H9 (cell line): ENCODE results near the gene PPM1N. TPM values are rescaled to one million over a fixed set of nuclear protein-coding genes. Genes with fewer than 3 reads are reported as not detected.

Experiments used
- DNase-seq: peaks from one replicate; pipeline ENCODE4 v3.0.0-alpha.2; 2017
- H2AFZ ChIP-seq: one replicate; pipeline ENCODE4 v1.6.1; 2013; ENCODE audit warnings: mild to moderate bottlenecking, low read length, control low read depth, moderate library complexity
- H2AK5ac ChIP-seq: 2 replicates; pipeline ENCODE4 v1.6.1; 2013; ENCODE audit warnings: low read length, control low read depth, mixed read lengths; ENCODE audit not compliant: insufficient read length
- H2BK120ac ChIP-seq: one replicate; pipeline ENCODE4 v1.6.1; 2013; ENCODE audit warnings: low read depth, mild to moderate bottlenecking, low read length, control low read depth, inconsistent platforms; ENCODE audit not compliant: poor library complexity, severe bottlenecking
- H2BK12ac ChIP-seq: 2 replicates; pipeline ENCODE4 v1.6.1; 2013; ENCODE audit warnings: low read length, control low read depth, mixed read lengths, low read depth; ENCODE audit not compliant: insufficient read length
- H2BK15ac ChIP-seq: 2 replicates; pipeline ENCODE4 v1.6.1; 2013; ENCODE audit warnings: low read depth, low read length, control low read depth
- H2BK20ac ChIP-seq: one replicate; pipeline ENCODE4 v1.6.1; 2013; ENCODE audit warnings: low read depth, mild to moderate bottlenecking, low read length, control low read depth, inconsistent platforms; ENCODE audit not compliant: poor library complexity, severe bottlenecking
- H2BK5ac ChIP-seq: 2 replicates; pipeline ENCODE4 v1.6.1; 2013; ENCODE audit warnings: low read length, control low read depth, mixed read lengths; ENCODE audit not compliant: insufficient read length
- H3K14ac ChIP-seq: 2 replicates; pipeline ENCODE4 v1.6.1; 2013; ENCODE audit warnings: low read length, control low read depth; ENCODE audit not compliant: insufficient read depth
- H3K18ac ChIP-seq: 2 replicates; pipeline ENCODE4 v1.6.1; 2013; ENCODE audit warnings: low read depth, mild to moderate bottlenecking, mixed read lengths, low read length, control low read depth; ENCODE audit not compliant: insufficient read length
- H3K23ac ChIP-seq: 2 replicates; pipeline ENCODE4 v1.6.1; 2013; ENCODE audit warnings: low read length, control low read depth, mixed read lengths, low read depth; ENCODE audit not compliant: insufficient read length
- H3K23me2 ChIP-seq: 2 replicates; pipeline ENCODE4 v1.6.1; 2013; ENCODE audit warnings: low read depth, mild to moderate bottlenecking, mixed read lengths, low read length, control low read depth; ENCODE audit not compliant: insufficient read length, poor library complexity, severe bottlenecking
- H3K27ac ChIP-seq: 2 replicates; pipeline ENCODE4 v1.5.1; 2013; ENCODE audit warnings: low read length, control low read depth, mixed read lengths, low read depth; ENCODE audit not compliant: insufficient read length
- H3K27me3 ChIP-seq: 2 replicates; pipeline ENCODE4 v1.6.1; 2013; ENCODE audit warnings: low read length, control low read depth, inconsistent platforms; ENCODE audit not compliant: insufficient read depth
- H3K4ac ChIP-seq: 2 replicates; pipeline ENCODE4 v1.6.1; 2013; ENCODE audit warnings: low read depth, mild to moderate bottlenecking, control low read depth, inconsistent platforms, low read length, moderate library complexity
- H3K4me1 ChIP-seq: 2 replicates; pipeline ENCODE4 v1.6.1; 2013; ENCODE audit warnings: low read length, control low read depth, inconsistent platforms; ENCODE audit not compliant: insufficient read depth
- H3K4me2 ChIP-seq: 2 replicates; pipeline ENCODE4 v1.6.1; 2013; ENCODE audit warnings: low read length, control low read depth, mixed read lengths; ENCODE audit not compliant: insufficient read length, insufficient read depth
- H3K56ac ChIP-seq: 2 replicates; pipeline ENCODE4 v1.6.1; 2013; ENCODE audit warnings: low read depth, mild to moderate bottlenecking, mixed read lengths, low read length, control low read depth; ENCODE audit not compliant: insufficient read length
- H3K79me1 ChIP-seq: 2 replicates; pipeline ENCODE4 v1.6.1; 2013; ENCODE audit warnings: low read depth, mild to moderate bottlenecking, moderate library complexity, low read length, control low read depth, inconsistent platforms; ENCODE audit not compliant: insufficient read depth, poor library complexity, severe bottlenecking
- H3K79me2 ChIP-seq: 2 replicates; pipeline ENCODE4 v1.6.1; 2013; ENCODE audit warnings: low read length, control low read depth, inconsistent platforms; ENCODE audit not compliant: insufficient read depth
- H3K9ac ChIP-seq: 2 replicates; pipeline ENCODE4 v1.6.1; 2013; ENCODE audit warnings: low read length, control low read depth, mixed read lengths; ENCODE audit not compliant: insufficient read length; ENCODE audit errors: extremely low read depth
- H3K9me3 ChIP-seq: one replicate; pipeline ENCODE4 v1.6.1; 2013; ENCODE audit warnings: low read depth, low read length, inconsistent platforms; ENCODE audit not compliant: control insufficient read depth
- H3T11ph ChIP-seq: one replicate; pipeline ENCODE4 v1.6.1; 2013; ENCODE audit warnings: mild to moderate bottlenecking, low read length, control low read depth, inconsistent platforms
- H4K20me1 ChIP-seq: one replicate; pipeline ENCODE4 v1.6.1; 2013; ENCODE audit not compliant: control insufficient read depth, insufficient read length, insufficient read depth
- H4K5ac ChIP-seq: 2 replicates; pipeline ENCODE4 v1.6.1; 2013; ENCODE audit warnings: low read depth, mild to moderate bottlenecking, mixed read lengths, low read length, control low read depth; ENCODE audit not compliant: insufficient read length
- H4K8ac ChIP-seq: replicated peaks from 2 replicates; pipeline ENCODE4 v1.6.1; 2013; ENCODE audit warnings: low read length, control low read depth, mixed read lengths, low read depth; ENCODE audit not compliant: insufficient read length
- H4K91ac ChIP-seq: 2 replicates; pipeline ENCODE4 v1.6.1; 2013; ENCODE audit warnings: low read depth, mild to moderate bottlenecking, moderate library complexity, mixed read lengths, low read length, control low read depth; ENCODE audit not compliant: insufficient read length
- H3K27ac Mint-ChIP-seq, 3 experiments: 2 replicates in 2 of 3; 3 replicates in 1 of 3; pipeline ENCODE4 v1.8.0; 2020 to 2021; ENCODE audit warnings: mixed read lengths in 3 of 3, mild to moderate bottlenecking in 1 of 3, moderate library complexity in 1 of 3
- H3K27me3 Mint-ChIP-seq: 2 replicates; pipeline ENCODE4 v1.8.0; 2021; ENCODE audit warnings: low read depth, mild to moderate bottlenecking, moderate library complexity, mixed read lengths
- H3K36me3 Mint-ChIP-seq, 3 experiments: 2 replicates in 2 of 3; 3 replicates in 1 of 3; pipeline ENCODE4 v1.8.0; 2020 to 2021; ENCODE audit warnings: low read depth in 3 of 3, mixed read lengths in 3 of 3; ENCODE audit not compliant: insufficient read depth in 1 of 3
- H3K4me1 Mint-ChIP-seq, 2 experiments: 2 replicates each; pipeline ENCODE4 v1.8.0; 2020; ENCODE audit warnings: mixed read lengths in 2 of 2
- H3K4me3 Mint-ChIP-seq, 2 experiments: 2 replicates in 1 of 2; 3 replicates in 1 of 2; pipeline ENCODE4 v1.8.0; 2020 to 2021; ENCODE audit warnings: mild to moderate bottlenecking in 2 of 2, mixed read lengths in 2 of 2, moderate library complexity in 1 of 2
- H3K9me3 Mint-ChIP-seq, 2 experiments: 2 replicates in 1 of 2; 3 replicates in 1 of 2; pipeline ENCODE4 v1.8.0; 2020; ENCODE audit warnings: mild to moderate bottlenecking in 2 of 2, mixed read lengths in 2 of 2, moderate library complexity in 1 of 2
- CTCF ChIP-seq: fragments of 200-600 bp; sonication (generic); conservative IDR thresholded peaks from 3 replicates; pipeline ENCODE4 v1.8.0; 2021; ENCODE audit warnings: antibody characterized with exemption, mild to moderate bottlenecking
- WGBS: extraction: QIAGEN DNeasy Blood & Tissue Kit; methylation state at CpG from one replicate; pipeline ENCODE4 v1.1.7; 2013; ENCODE audit warnings: missing lambda C conversion rate, low lambda C conversion rate, mixed read lengths; ENCODE audit not compliant: insufficient read length; ENCODE audit errors: extremely low coverage; 5-methylcytosine and 5-hydroxymethylcytosine counted together
- total RNA-seq: library from RNA; stranded (reverse); gene quantifications from 2 replicates; pipeline ENCODE4 v1.2.1, GENCODE V29; 2021

PPM1N gene
- total RNA-seq, 1 experiment from 2014 or later = 7.7 TPM

- no peak overlapping the region for H2BK12ac ChIP-seq
- H4K20me1 ChIP-seq = no peaks in the 10 kb centered on the region
- no peak overlapping the region for H3K27ac Mint-ChIP-seq
These were observed 3.9 kb upstream of the PPM1N start for GRCh38 chr19:45494261-45494916.

More at GRCh38 chr19:45494261-45494916, 3.9 kb upstream of the PPM1N start:
- H4K91ac ChIP-seq = no peak overlapping the region
- H2AFZ ChIP-seq = no peak overlapping the region
- no peak overlapping the region for H3K56ac ChIP-seq
- no peak overlapping the region for H3K23ac ChIP-seq
- no peak overlapping the region for H3K18ac ChIP-seq
- Mint-ChIP-seq H3K36me3 (peaks cover 2 to 14% (median 10%) of the 10 kb centered on the region in 3 experiments), H3K4me1 (peaks cover 26 to 37% of the 10 kb centered on the region in 2 experiments), H3K9me3 (no peaks in the 10 kb centered on the region; a peak in 2 of 5 replicates), H3K4me3 (peak overlapping the region in 1 of 2 experiments; percentile 66; a peak in 2 of 5 replicates), H3K27me3 (peaks cover 21% of the 10 kb centered on the region)
- no peak overlapping the region for H4K8ac ChIP-seq
- no peak overlapping the region for H3K4ac ChIP-seq
- no peak overlapping the region for H2BK15ac ChIP-seq
- no peak overlapping the region for H4K5ac ChIP-seq
- H3K79me2 ChIP-seq = no peaks in the 10 kb centered on the region
- H3K4me2 ChIP-seq = no peak overlapping the region
- no peak for DNase-seq
- TF ChIP-seq CTCF = no peak
- no peaks in the 10 kb centered on the region; the same call in 1 of the 2 replicates for H3K27me3 ChIP-seq
- H3K14ac ChIP-seq = no peak overlapping the region
- H3K4me1 ChIP-seq = no peaks in the 10 kb centered on the region
- no peaks in the 10 kb centered on the region for H3K79me1 ChIP-seq
- H3K9ac ChIP-seq = no peak overlapping the region
- no peak overlapping the region for H2AK5ac ChIP-seq
- H2BK20ac ChIP-seq = no peak overlapping the region
- no CpG with 5 or more reads among the region's 39 CpGs for WGBS
- H2BK120ac ChIP-seq = no peak overlapping the region
- H2BK5ac ChIP-seq = no peak overlapping the region
- no peaks in the 10 kb centered on the region for H3K9me3 ChIP-seq
- no peak overlapping the region for H3T11ph ChIP-seq
- H3K27ac ChIP-seq = no peak overlapping the region
- H3K23me2 ChIP-seq = peaks cover 22% of the 10 kb centered on the region
